ENCODE measurements around the gene SNTG2. TPM values are rescaled to one million over a fixed set of nuclear protein-coding genes. Genes with fewer than 3 reads are reported as not detected.

SNTG2 gene
- total and polyA plus RNA-seq, 7 experiments from 2014 or later, result 0.26 to 4.9 (median 3.1) TPM; not detected in 2

GRCh38 chr2:1259746-1260145, 309.1 kb downstream of the SNTG2 start:
- CTCF ChIA-PET, result no interaction called here
- H3K4me3 Mint-ChIP-seq, result no peak overlapping the region

GRCh38 chr2:1262609-1263008, 312.0 kb downstream of the SNTG2 start:
- CTCF ChIA-PET, result no interaction called here
- POLR2A ChIA-PET, result no interaction called here
- H3K4me3 ChIP-seq (ENCODE audit: low read length), result no peak overlapping the region
- no peak overlapping the region for H3K27ac ChIP-seq (ENCODE audit: low read depth, low read length)
- Mint-ChIP-seq H3K4me3 (no peak overlapping the region), H3K27ac (no peak overlapping the region), H3K4me1 (peaks cover 0 to 2% (median 0%) of the 10 kb centered on the region in 7 donors), H3K9me3 (peaks cover 0 to 4% (median 0%) of the 10 kb centered on the region in 11 donors), H3K27me3 (peaks cover 0 to 7% (median 0%) of the 10 kb centered on the region in 5 donors), H3K36me3 (peaks cover 0 to 7% (median 0%) of the 10 kb centered on the region in 5 donors)
- H3K4me1 ChIP-seq (ENCODE audit: control insufficient read depth in 2 of 2, insufficient read depth in 2 of 2, low read length in 2 of 2), result no peaks in the 10 kb centered on the region
- ATAC-seq (no peak), DNase-seq (no peak)
- no peaks in the 10 kb centered on the region for H3K9me3 ChIP-seq (ENCODE audit: control insufficient read depth in 2 of 3, low read length in 3 of 3)
- intact Hi-C loops (cut with micrococcal nuclease), result no loop called here
- H3K36me3 ChIP-seq (ENCODE audit: control insufficient read depth in 2 of 3, insufficient read depth in 3 of 3, low read length in 3 of 3), result no peaks in the 10 kb centered on the region
- peaks cover 0 to 3% of the 10 kb centered on the region in 2 donors for H3K27me3 ChIP-seq (ENCODE audit: control insufficient read depth in 2 of 2, insufficient read depth in 2 of 2, low read length in 2 of 2)

More at GRCh38 chr2:1259746-1260145, 309.1 kb downstream of the SNTG2 start:
- peaks cover 0 to 3% of the 10 kb centered on the region in 2 donors for H3K27me3 ChIP-seq (ENCODE audit: control insufficient read depth in 2 of 2, insufficient read depth in 2 of 2, low read length in 2 of 2)
- Mint-ChIP-seq H3K27me3 (peaks cover 0 to 7% (median 0%) of the 10 kb centered on the region in 5 donors), H3K4me1 (no peaks in the 10 kb centered on the region), H3K9me3 (peaks cover 0 to 3% (median 0%) of the 10 kb centered on the region in 11 donors), H3K36me3 (no peaks in the 10 kb centered on the region), H3K27ac (no peak overlapping the region)
- intact Hi-C loops (cut with micrococcal nuclease), result no loop called here
- POLR2A ChIA-PET, result no interaction called here
- no peak for ATAC-seq
- H3K4me3 ChIP-seq (ENCODE audit: low read length), result no peak overlapping the region
- no peak overlapping the region for H3K27ac ChIP-seq (ENCODE audit: low read depth, low read length)
- no peak for DNase-seq
- H3K4me1 ChIP-seq (ENCODE audit: control insufficient read depth in 2 of 2, insufficient read depth in 2 of 2, low read length in 2 of 2), result no peaks in the 10 kb centered on the region
- H3K36me3 ChIP-seq (ENCODE audit: control insufficient read depth in 2 of 3, insufficient read depth in 3 of 3, low read length in 3 of 3), result no peaks in the 10 kb centered on the region
- no peaks in the 10 kb centered on the region for H3K9me3 ChIP-seq (ENCODE audit: control insufficient read depth in 2 of 3, low read length in 3 of 3)

- CTCF ChIA-PET, result no interaction called here
- no peaks in the 10 kb centered on the region for H3K9me3 ChIP-seq (ENCODE audit: control insufficient read depth in 2 of 3, low read length in 3 of 3)
- no peaks in the 10 kb centered on the region for H3K36me3 ChIP-seq (ENCODE audit: control insufficient read depth in 2 of 3, insufficient read depth in 3 of 3, low read length in 3 of 3)
- no peak overlapping the region for H3K4me3 Mint-ChIP-seq
- peaks cover 0 to 2% (median 0%) of the 10 kb centered on the region in 7 donors for H3K4me1 Mint-ChIP-seq
- peaks cover 0 to 17% (median 2%) of the 10 kb centered on the region in 5 donors for H3K27me3 Mint-ChIP-seq
- H3K36me3 Mint-ChIP-seq, result peaks cover 0 to 10% (median 0%) of the 10 kb centered on the region in 5 donors
- no peak overlapping the region for H3K27ac ChIP-seq (ENCODE audit: low read depth, low read length)
- H3K27me3 ChIP-seq (ENCODE audit: control insufficient read depth in 2 of 2, insufficient read depth in 2 of 2, low read length in 2 of 2), result peaks cover 0 to 3% of the 10 kb centered on the region in 2 donors
- H3K27ac Mint-ChIP-seq, result no peak overlapping the region
- DNase-seq (no peak), ATAC-seq (no peak)
- H3K4me1 ChIP-seq (ENCODE audit: control insufficient read depth in 2 of 2, insufficient read depth in 2 of 2, low read length in 2 of 2), result no peaks in the 10 kb centered on the region
- intact Hi-C loops (cut with micrococcal nuclease), result no loop called here
- no peak overlapping the region for H3K4me3 ChIP-seq (ENCODE audit: low read length)
- peaks cover 0 to 5% (median 0%) of the 10 kb centered on the region in 11 donors for H3K9me3 Mint-ChIP-seq
- POLR2A ChIA-PET, result no interaction called here
Observed at GRCh38 chr2:1265454-1265853, 314.8 kb downstream of the SNTG2 start.

DNA sequence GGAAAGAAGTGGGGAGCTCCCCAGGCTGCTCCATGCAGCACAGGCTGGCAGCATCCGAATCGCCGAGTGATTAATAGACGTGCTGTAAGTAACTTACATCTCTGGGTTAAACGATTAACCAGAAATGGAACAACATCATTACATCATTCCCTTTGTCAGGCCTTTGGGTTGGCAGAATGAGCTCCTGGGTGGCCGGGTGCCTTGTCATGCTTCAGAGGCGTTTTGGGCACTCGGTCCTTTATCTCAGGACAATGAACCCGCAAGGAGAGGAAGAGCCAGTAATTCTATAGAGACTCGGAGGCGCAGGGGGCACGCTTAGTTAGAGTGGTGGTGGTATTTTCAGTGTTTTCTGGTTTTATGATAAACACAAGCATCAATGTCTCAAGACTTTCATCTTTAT, 315.7 kb downstream of the SNTG2 start:
- intact Hi-C loops (cut with micrococcal nuclease), result no loop called here
- Mint-ChIP-seq H3K9me3 (peaks cover 0 to 5% (median 0%) of the 10 kb centered on the region in 11 donors), H3K4me3 (no peak overlapping the region), H3K36me3 (peaks cover 0 to 14% (median 0%) of the 10 kb centered on the region in 5 donors), H3K4me1 (peaks cover 0 to 2% (median 0%) of the 10 kb centered on the region in 7 donors), H3K27me3 (peaks cover 0 to 22% (median 6%) of the 10 kb centered on the region in 5 donors), H3K27ac (no peak overlapping the region)
- H3K4me1 ChIP-seq (ENCODE audit: control insufficient read depth in 2 of 2, insufficient read depth in 2 of 2, low read length in 2 of 2), result no peaks in the 10 kb centered on the region
- H3K4me3 ChIP-seq (ENCODE audit: low read length), result no peak overlapping the region
- H3K36me3 ChIP-seq (ENCODE audit: control insufficient read depth in 2 of 3, insufficient read depth in 3 of 3, low read length in 3 of 3), result no peaks in the 10 kb centered on the region
- ATAC-seq, result no peak
- no peaks in the 10 kb centered on the region for H3K27me3 ChIP-seq (ENCODE audit: control insufficient read depth in 2 of 2, insufficient read depth in 2 of 2, low read length in 2 of 2)
- no peak for DNase-seq
- POLR2A ChIA-PET, result no interaction called here
- CTCF ChIA-PET, result no interaction called here
- H3K9me3 ChIP-seq (ENCODE audit: control insufficient read depth in 2 of 3, low read length in 3 of 3), result no peaks in the 10 kb centered on the region
- H3K27ac ChIP-seq (ENCODE audit: low read depth, low read length), result no peak overlapping the region

DNA sequence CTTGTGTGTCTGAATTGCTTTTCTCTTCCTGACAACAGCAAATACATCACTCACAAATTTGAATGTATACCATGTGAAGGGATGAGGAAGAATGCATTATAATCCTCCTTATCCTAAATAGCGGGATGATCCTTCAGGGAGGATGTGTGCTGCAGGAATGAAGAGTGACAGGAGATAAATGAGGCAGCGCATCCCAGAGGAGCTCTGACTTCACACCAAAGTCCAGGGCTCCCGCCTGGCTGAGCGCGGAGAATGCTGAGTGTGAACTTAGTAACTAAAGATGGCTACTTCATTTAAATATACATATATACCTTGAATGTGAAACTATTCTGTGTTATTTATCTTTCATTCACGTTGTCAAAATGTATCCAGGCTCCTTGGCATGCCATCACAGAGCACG, 317.4 kb downstream of the SNTG2 start:
- Histone ChIP-seq H3K4me1 (ENCODE audit: control insufficient read depth in 2 of 2, insufficient read depth in 2 of 2, low read length in 2 of 2) (no peaks in the 10 kb centered on the region), H3K9me3 (ENCODE audit: control insufficient read depth in 2 of 3, low read length in 3 of 3) (no peaks in the 10 kb centered on the region), H3K36me3 (ENCODE audit: control insufficient read depth in 2 of 3, insufficient read depth in 3 of 3, low read length in 3 of 3) (no peaks in the 10 kb centered on the region), H3K27me3 (ENCODE audit: control insufficient read depth in 2 of 2, insufficient read depth in 2 of 2, low read length in 2 of 2) (no peaks in the 10 kb centered on the region), H3K27ac (ENCODE audit: low read depth, low read length) (no peak overlapping the region), H3K4me3 (ENCODE audit: low read length) (no peak overlapping the region)
- peaks cover 0 to 2% (median 0%) of the 10 kb centered on the region in 7 donors for H3K4me1 Mint-ChIP-seq
- DNase-seq, result no peak
- POLR2A ChIA-PET, result no interaction called here
- H3K4me3 Mint-ChIP-seq, result no peak overlapping the region
- peaks cover 0 to 15% (median 6%) of the 10 kb centered on the region in 5 donors for H3K27me3 Mint-ChIP-seq
- CTCF ChIA-PET, result no interaction called here
- peaks cover 0 to 5% (median 0%) of the 10 kb centered on the region in 11 donors for H3K9me3 Mint-ChIP-seq
- intact Hi-C loops (cut with micrococcal nuclease), result no loop called here
- peaks cover 0 to 15% (median 0%) of the 10 kb centered on the region in 5 donors for H3K36me3 Mint-ChIP-seq
- ATAC-seq, result no peak
- H3K27ac Mint-ChIP-seq, result no peak overlapping the region

DNA sequence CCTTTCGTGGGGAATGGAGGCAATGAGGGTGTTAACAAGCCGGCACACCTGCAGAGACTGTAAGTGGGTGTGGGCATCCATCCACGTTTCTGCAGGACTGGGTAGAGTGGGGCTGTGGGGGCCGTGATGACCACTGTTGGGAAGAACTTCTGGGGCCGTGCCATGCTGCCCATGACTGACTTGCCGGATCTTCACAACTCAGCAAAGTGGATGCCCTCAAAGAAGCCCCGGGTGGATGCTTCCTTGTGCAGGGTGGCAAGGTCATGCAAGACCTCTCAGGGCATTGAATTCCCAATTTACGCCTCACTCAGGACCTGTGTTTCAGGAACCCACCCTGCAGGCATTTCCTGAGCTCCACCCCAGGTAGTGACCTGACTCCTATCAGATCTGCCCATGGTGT, 319.2 kb downstream of the SNTG2 start:
- Mint-ChIP-seq H3K9me3 (peaks cover 0 to 17% (median 10%) of the 10 kb centered on the region in 11 donors), H3K4me1 (peaks cover 0 to 2% (median 0%) of the 10 kb centered on the region in 7 donors), H3K36me3 (peaks cover 0 to 21% (median 6%) of the 10 kb centered on the region in 5 donors), H3K4me3 (no peak overlapping the region), H3K27ac (no peak overlapping the region), H3K27me3 (peaks cover 0 to 15% (median 6%) of the 10 kb centered on the region in 5 donors)
- no peak for ATAC-seq
- ChIA-PET CTCF (no interaction called here), POLR2A (no interaction called here)
- peaks cover 0 to 4% (median 0%) of the 10 kb centered on the region in 3 experiments for H3K9me3 ChIP-seq (ENCODE audit: control insufficient read depth in 2 of 3, low read length in 3 of 3)
- H3K27ac ChIP-seq (ENCODE audit: low read depth, low read length), result no peak overlapping the region
- DNase-seq, result no peak
- no peaks in the 10 kb centered on the region for H3K36me3 ChIP-seq (ENCODE audit: control insufficient read depth in 2 of 3, insufficient read depth in 3 of 3, low read length in 3 of 3)
- no peak overlapping the region for H3K4me3 ChIP-seq (ENCODE audit: low read length)
- no peaks in the 10 kb centered on the region for H3K4me1 ChIP-seq (ENCODE audit: control insufficient read depth in 2 of 2, insufficient read depth in 2 of 2, low read length in 2 of 2)
- intact Hi-C loops (cut with micrococcal nuclease), result no loop called here
- no peaks in the 10 kb centered on the region for H3K27me3 ChIP-seq (ENCODE audit: control insufficient read depth in 2 of 2, insufficient read depth in 2 of 2, low read length in 2 of 2)

DNA sequence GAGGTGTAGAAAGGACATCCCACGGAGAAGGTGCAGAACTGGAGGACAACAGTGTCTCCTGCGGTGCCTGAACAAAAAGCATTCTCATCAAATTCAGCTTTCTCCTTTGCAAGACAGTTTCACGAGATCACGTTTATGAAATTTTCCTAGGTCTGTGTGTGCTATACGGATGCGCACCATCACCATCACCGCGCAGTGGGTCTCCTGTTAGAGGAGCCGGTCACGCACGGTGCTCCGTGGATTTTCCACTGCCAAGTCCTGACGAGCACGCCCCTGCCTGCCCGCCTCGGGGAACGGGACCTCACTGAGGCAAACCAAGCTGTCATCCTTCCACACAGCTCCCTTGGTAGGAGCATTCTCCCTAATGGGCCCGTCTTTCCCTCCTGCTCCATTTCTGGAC, 322.2 kb downstream of the SNTG2 start:
- Mint-ChIP-seq H3K36me3 (peaks cover 0 to 20% (median 6%) of the 10 kb centered on the region in 5 donors), H3K27me3 (peaks cover 0 to 15% (median 6%) of the 10 kb centered on the region in 5 donors), H3K4me3 (no peak overlapping the region), H3K4me1 (no peaks in the 10 kb centered on the region), H3K9me3 (peaks cover 0 to 38% (median 18%) of the 10 kb centered on the region in 11 donors), H3K27ac (peak overlapping the region in 1 of 9 donors; percentile 39)
- no peak for ATAC-seq
- Histone ChIP-seq H3K4me3 (ENCODE audit: low read length) (no peak overlapping the region), H3K36me3 (ENCODE audit: control insufficient read depth in 2 of 3, insufficient read depth in 3 of 3, low read length in 3 of 3) (no peaks in the 10 kb centered on the region), H3K4me1 (ENCODE audit: control insufficient read depth in 2 of 2, insufficient read depth in 2 of 2, low read length in 2 of 2) (no peaks in the 10 kb centered on the region), H3K27ac (ENCODE audit: low read depth, low read length) (no peak overlapping the region), H3K9me3 (ENCODE audit: control insufficient read depth in 2 of 3, low read length in 3 of 3) (peaks cover 0 to 6% (median 0%) of the 10 kb centered on the region in 3 experiments), H3K27me3 (ENCODE audit: control insufficient read depth in 2 of 2, insufficient read depth in 2 of 2, low read length in 2 of 2) (no peaks in the 10 kb centered on the region)
- POLR2A ChIA-PET, result no interaction called here
- CTCF ChIA-PET, result no interaction called here
- intact Hi-C loops (cut with micrococcal nuclease), result no loop called here
- DNase-seq, result no peak

Data from naive thymus-derived CD4-positive, alpha-beta T cell (primary cell).